OCI-LY7 (cell line): ENCODE results near the gene CISD3. TPM values are rescaled to one million over a fixed set of nuclear protein-coding genes. Genes with fewer than 3 reads are reported as not detected.
A peak's percentile ranks its signal among the peaks of the same experiment; 100 is the strongest.

Experiments
- BruUV-seq: library from RNA; stranded (reverse); fragments of 400-500 nt; replicated peaks from 2 replicates; lab custom pipeline; 2021; lab: Mats Ljungman, UMichigan
- CTCF ChIA-PET: fragments of 300-600 bp; sonication (Branson Sonifier 250); formaldehyde crosslinking; loops from one replicate; lab custom pipeline; 2022; ENCODE audit warnings: antibody characterized with exemption; ENCODE audit not compliant: unreplicated experiment; lab: Charles Lee
- POLR2A ChIA-PET: fragments of 300-600 bp; sonication (Branson Sonifier 250); formaldehyde crosslinking; loops from one replicate; lab custom pipeline; 2022; ENCODE audit warnings: antibody characterized with exemption; lab: Charles Lee
- DNase-seq: peaks from one replicate; pipeline ENCODE4 v3.0.0-alpha.2; 2015; ENCODE audit warnings: low spot score
- H2AFZ ChIP-seq: fragments of 200-600 bp; sonication (generic), shearing (Covaris generic); 2 replicates; pipeline ENCODE4 v1.6.1; 2014; ENCODE audit warnings: mild to moderate bottlenecking, antibody characterized with exemption, low read length, moderate library complexity
- H3K27ac ChIP-seq: fragments of 200-600 bp; sonication (generic); 2 replicates; pipeline ENCODE4 v1.5.1; 2014; ENCODE audit warnings: mixed run types, low read depth, mild to moderate bottlenecking, moderate library complexity, low read length, inconsistent platforms; ENCODE audit not compliant: poor library complexity, severe bottlenecking
- H3K36me3 ChIP-seq: fragments of 200-600 bp; sonication (generic); 2 replicates; pipeline ENCODE4 v1.6.1; 2014; ENCODE audit warnings: mild to moderate bottlenecking, antibody characterized with exemption, low read length, moderate library complexity, mixed read lengths; ENCODE audit not compliant: insufficient read depth
- H3K4me1 ChIP-seq: fragments of 200-600 bp; sonication (generic); 2 replicates; pipeline ENCODE4 v1.5.1; 2014; ENCODE audit warnings: mild to moderate bottlenecking, low read length; ENCODE audit not compliant: insufficient read depth, poor library complexity, severe bottlenecking
- H3K4me2 ChIP-seq: fragments of 200-600 bp; sonication (generic); 2 replicates; pipeline ENCODE4 v1.6.1; 2014; ENCODE audit warnings: mild to moderate bottlenecking, low read length
- H3K4me3 ChIP-seq: fragments of 200-600 bp; sonication (generic); 2 replicates; pipeline ENCODE4 v1.5.1; 2014; ENCODE audit warnings: mild to moderate bottlenecking, low read depth, low read length; ENCODE audit not compliant: poor library complexity, severe bottlenecking
- H3K79me2 ChIP-seq: fragments of 200-600 bp; sonication (generic); 2 replicates; pipeline ENCODE4 v1.6.1; 2016; ENCODE audit warnings: low read depth, mild to moderate bottlenecking, low read length, moderate library complexity, mixed read lengths; ENCODE audit not compliant: insufficient read depth
- H3K9me2 ChIP-seq: fragments of 200-600 bp; sonication (generic); 2 replicates; pipeline ENCODE4 v1.6.1; 2016; ENCODE audit warnings: mild to moderate bottlenecking, low read length, mixed read lengths; ENCODE audit not compliant: insufficient read depth
- H3K9me3 ChIP-seq: fragments of 200-600 bp; sonication (generic); 2 replicates; pipeline ENCODE4 v1.6.1; 2014; ENCODE audit warnings: mild to moderate bottlenecking, mixed run types, low read length, mixed read lengths
- H4K20me1 ChIP-seq: fragments of 200-600 bp; sonication (generic); 2 replicates; pipeline ENCODE4 v1.6.1; 2014; ENCODE audit warnings: mild to moderate bottlenecking, antibody characterized with exemption, low read length, moderate library complexity, mixed read lengths; ENCODE audit not compliant: insufficient read depth
- EZH2phosphoT487 ChIP-seq: fragments of 200-600 bp; sonication (generic); IDR thresholded peaks from 2 replicates; pipeline ENCODE4 v1.6.1; 2018; ENCODE audit warnings: low read depth, borderline replicate concordance, mild to moderate bottlenecking, mixed run types, antibody characterized with exemption, low read length, moderate library complexity, mixed read lengths
- intact Hi-C: fragments of 100-400 bp; cut with micrococcal nuclease; formaldehyde crosslinking; loops from one replicate; pipeline ENCODE4 v1.10.0; 2022; ENCODE audit not compliant: unreplicated experiment
- total RNA-seq, 2 experiments: library from RNA; depleted of rRNA in 1 of 2; stranded (reverse); fragments of >200 nt in 1 of 2; shearing (Covaris generic) in 1 of 2; gene quantifications; 2 replicates each; pipeline ENCODE4 v1.2.3, GENCODE V29; 2014 to 2022
- TF ChIP-seq, protein P1 (sequence below): fragments of 200-600 bp; sonication (generic); conservative IDR thresholded peaks from 2 replicates; pipeline ENCODE4 v1.5.1; 2014; ENCODE audit warnings: mild to moderate bottlenecking, antibody characterized with exemption, low read length, moderate library complexity, mixed read lengths

The CISD3 gene
- total RNA-seq, 2 experiments from 2014 or later, result 13.4 to 25.1 TPM

- H3K27ac ChIP-seq, result peak overlapping the region; percentile 92
- H2AFZ ChIP-seq, result peak overlapping the region; percentile 78; the same call in 1 of the 2 replicates
- no peaks in the 10 kb centered on the region for H3K9me2 ChIP-seq
- peaks cover 36% of the 10 kb centered on the region for H3K4me1 ChIP-seq
- ChIA-PET POLR2A (no interaction called here), CTCF (no interaction called here)
- BruUV-seq, result TSS peak; percentile 91
- peaks cover 11% of the 10 kb centered on the region; the same call in 1 of the 2 replicates for H4K20me1 ChIP-seq
- no peaks in the 10 kb centered on the region for H3K9me3 ChIP-seq
- peak; percentile 85 for DNase-seq
- peak overlapping the region; percentile 100 for H3K4me2 ChIP-seq
- peaks cover 28% of the 10 kb centered on the region for H3K79me2 ChIP-seq
- TF ChIP-seq, protein P1, sequence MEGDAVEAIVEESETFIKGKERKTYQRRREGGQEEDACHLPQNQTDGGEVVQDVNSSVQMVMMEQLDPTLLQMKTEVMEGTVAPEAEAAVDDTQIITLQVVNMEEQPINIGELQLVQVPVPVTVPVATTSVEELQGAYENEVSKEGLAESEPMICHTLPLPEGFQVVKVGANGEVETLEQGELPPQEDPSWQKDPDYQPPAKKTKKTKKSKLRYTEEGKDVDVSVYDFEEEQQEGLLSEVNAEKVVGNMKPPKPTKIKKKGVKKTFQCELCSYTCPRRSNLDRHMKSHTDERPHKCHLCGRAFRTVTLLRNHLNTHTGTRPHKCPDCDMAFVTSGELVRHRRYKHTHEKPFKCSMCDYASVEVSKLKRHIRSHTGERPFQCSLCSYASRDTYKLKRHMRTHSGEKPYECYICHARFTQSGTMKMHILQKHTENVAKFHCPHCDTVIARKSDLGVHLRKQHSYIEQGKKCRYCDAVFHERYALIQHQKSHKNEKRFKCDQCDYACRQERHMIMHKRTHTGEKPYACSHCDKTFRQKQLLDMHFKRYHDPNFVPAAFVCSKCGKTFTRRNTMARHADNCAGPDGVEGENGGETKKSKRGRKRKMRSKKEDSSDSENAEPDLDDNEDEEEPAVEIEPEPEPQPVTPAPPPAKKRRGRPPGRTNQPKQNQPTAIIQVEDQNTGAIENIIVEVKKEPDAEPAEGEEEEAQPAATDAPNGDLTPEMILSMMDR, result no peak
- TF ChIP-seq EZH2phosphoT487, result no peak
- peaks cover 3% of the 10 kb centered on the region; the same call in 1 of the 2 replicates for H3K36me3 ChIP-seq
- intact Hi-C loops, result loop anchor here (1.0 to 2.0 kb wide), 3 partner anchors 25 to 167 kb away; no protein-coding TSS in a partner anchor
- peak overlapping the region; percentile 81 for H3K4me3 ChIP-seq
Observed at GRCh38 chr17:38702166-38702915, 27.8 kb upstream of the CISD3 start.

GRCh38 chr17:38702916-38703741, 27.0 kb upstream of the CISD3 start:
- intact Hi-C loops, result loop anchor here (1.0 to 2.0 kb wide), 4 partner anchors 25 to 166 kb away; no protein-coding TSS in a partner anchor
- Histone ChIP-seq H4K20me1 (peaks cover 12% of the 10 kb centered on the region; the same call in 1 of the 2 replicates), H3K9me3 (no peaks in the 10 kb centered on the region), H3K27ac (peak overlapping the region; percentile 92), H3K36me3 (peaks cover 11% of the 10 kb centered on the region; the same call in 1 of the 2 replicates), H3K4me2 (peak overlapping the region; percentile 100), H3K79me2 (peaks cover 36% of the 10 kb centered on the region), H2AFZ (peak overlapping the region; percentile 27; the same call in 1 of the 2 replicates), H3K4me1 (peaks cover 38% of the 10 kb centered on the region), H3K4me3 (peak overlapping the region; percentile 81), H3K9me2 (no peaks in the 10 kb centered on the region)
- BruUV-seq, result TSS peak; percentile 70
- ChIA-PET POLR2A (no interaction called here), CTCF (no interaction called here)
- TF ChIP-seq EZH2phosphoT487, result no peak
- TF ChIP-seq, protein P1, result 0 out of 2 replicates have a peak, but pooled peaks have one; percentile 14
- peak; percentile 52 for DNase-seq
